GM21381 (cell line): ENCODE measurements around the gene UBTD1.
"Not testable (repeated sequence)": the region's sequence is repeated elsewhere in the genome, so short reads cannot be mapped to it uniquely, and the experiment has no call there.

ENCODE experiments used
- ATAC-seq: cut with Tn5 transposase; IDR thresholded peaks from one replicate; pipeline ENCODE4 v1.9.1; 2021; ENCODE audit warnings: mild to moderate bottlenecking, moderate library complexity; ENCODE audit not compliant: unreplicated experiment

The UBTD1 gene

DNA sequence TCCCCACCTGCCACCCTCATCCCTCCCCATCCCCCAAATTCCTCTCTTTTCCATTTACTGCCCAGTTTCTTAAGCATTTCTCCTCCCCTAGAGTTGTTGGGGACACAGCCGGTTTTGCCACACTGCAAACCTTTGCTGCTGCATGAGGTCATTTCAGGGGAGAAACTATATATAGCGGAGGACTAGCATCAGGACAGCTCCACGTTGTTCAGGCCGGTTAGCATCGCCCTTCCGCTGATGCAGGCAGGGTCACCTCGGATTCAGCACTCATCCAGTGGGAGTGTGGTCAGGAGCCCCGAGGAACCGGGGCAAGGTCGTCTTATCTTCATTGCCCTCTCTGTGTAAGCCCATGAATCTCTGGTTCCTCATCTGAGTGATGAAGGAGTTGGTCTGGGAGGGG is 15.6 kb downstream of the UBTD1 start:
- ATAC-seq: no peak

DNA sequence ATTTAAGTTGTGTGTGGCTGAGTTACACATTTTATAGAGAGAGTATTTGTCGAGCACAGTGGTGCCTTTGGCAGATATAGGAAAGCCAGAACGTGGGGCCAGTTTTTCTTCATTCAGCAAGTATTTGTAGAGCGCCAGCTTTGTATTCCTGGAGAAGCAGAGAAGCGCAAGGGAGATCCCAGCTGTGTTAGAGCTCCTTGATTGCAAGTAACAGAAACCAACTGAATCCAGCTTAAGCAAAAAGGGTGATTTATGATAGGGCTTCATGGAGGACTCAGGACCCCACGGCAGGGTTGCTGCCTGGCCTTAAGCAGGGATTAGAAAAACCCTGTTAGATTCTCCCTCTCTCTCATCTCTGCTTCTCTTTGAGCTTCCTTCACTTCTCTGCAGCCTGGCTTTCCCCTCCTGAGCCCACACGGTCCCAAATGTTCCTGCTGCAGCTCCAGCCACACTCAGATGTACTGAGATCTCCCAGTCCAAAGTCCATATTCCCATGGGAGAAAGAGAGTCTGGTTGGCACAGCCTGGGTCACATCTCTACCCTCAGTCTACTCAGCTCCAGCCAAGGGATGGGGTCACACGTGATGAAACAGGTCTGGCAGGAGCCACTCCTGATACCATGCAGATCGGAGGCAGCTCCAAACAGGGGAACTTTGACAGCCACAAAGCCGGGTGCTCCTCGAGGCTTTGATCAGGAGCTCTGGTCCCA is 16.7 kb downstream of the UBTD1 start:
- no peak for ATAC-seq

DNA sequence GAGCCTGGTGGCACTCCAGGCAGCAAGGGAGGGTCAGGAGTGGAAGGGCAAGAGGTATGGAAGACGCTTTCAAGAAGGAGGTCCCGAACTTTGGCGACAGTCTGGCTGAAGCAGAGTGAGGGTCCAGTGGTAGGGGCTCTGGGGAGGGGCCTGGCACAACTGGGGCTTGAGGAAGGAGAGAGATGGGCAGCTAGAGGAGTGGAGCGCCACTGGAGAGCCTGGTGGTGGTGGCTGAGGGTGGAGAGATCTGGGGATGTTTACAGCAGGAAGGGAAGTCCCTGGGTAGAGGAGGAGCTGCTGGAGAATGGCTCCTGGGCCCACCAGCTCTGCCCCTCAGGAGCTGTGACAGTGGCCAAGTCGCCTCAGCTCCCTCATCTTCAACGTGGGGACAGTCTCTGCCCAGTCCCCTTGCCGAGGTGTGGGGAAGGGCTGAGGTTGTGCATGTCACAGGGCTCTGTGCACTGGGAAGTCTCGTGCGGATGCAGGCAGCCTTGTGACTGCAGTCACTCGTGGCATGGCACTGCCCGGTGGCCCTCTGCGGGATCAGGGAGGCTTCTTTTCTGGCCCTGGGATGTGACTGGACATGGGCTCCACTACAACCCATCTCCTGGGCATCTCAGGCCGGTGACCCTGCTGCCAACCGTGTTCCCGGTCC is 18.5 kb downstream of the UBTD1 start:
- no peak for ATAC-seq

DNA sequence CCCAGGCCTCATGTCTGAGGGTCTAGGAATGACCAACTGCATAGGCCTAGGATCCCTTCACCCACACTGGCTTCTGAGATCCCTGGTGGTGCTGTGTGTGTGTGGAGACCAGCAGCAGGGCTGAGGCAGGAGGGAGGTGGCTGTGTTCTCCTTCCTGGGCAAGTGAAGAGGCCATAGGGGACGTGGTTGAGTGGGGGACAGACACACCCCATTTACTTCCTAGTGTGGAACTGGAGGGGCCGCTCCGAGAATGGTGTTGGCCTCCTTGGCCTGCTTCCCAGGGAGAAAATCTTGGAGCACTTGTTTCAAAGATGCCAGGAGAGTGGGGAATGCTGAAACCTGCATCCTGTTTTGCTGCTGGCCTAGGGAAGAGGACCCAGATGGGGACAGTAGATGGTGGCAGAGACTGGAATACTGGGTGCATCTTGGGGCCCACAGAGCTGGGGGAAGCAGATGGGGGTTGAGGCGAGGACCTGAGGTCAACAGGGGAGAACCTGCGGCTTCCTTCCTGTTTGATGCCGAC is 19.1 kb downstream of the UBTD1 start:
- ATAC-seq: no peak

DNA sequence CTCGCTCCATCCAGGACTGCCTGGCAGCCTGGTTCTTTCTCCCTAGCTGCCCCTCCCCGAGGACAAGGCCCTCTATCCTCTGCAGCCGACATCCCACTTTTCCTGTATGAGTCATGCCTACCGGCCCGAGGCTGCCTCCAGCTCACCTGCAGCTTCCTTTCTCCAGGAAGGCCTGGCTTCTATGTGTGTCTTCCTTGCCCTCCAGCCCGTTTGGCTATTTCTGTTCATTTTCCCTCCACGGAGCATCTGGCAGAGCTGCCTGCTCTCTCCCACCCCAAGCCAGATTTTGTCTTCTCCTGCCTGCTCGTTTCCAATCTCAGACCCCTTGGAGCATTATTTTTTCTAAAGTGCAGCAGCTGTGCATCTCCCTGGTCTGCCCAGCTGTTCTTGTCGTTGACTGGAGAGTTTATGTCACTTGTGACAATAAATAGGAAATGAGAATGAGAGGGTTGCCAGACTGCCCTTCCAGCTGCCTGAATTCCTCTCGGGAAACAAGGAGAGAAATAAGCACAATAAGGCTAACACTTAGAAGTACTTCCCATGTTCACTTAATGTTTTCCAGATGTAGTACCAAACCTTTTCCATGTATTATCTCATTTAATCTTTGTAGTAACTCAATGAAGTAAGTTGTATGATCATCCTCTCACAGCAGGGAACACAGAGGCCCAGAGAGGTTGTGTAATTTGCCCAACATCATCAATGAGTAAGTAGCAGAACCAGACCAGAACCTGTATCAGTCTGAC is 19.7 kb downstream of the UBTD1 start:
- ATAC-seq: no peak

DNA sequence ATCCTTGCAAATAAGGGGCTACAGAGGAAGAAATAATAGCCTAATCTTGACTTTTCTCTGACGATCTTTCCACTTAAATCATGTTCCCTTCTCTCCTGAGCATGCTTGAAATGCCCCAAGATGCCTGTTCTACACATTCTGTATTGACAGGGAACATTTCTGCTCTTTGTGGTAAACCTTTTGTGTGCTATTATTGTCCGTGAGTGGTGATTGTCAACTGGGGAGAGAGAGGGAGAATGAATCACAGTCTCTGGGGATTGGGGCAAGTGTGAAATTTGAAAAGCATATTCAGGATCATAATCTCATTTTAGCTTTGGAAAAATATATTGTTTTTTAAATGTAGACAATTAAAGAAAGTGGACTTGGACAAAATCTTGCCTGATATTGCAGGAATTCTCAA is 20.6 kb downstream of the UBTD1 start:
- ATAC-seq: no peak

DNA sequence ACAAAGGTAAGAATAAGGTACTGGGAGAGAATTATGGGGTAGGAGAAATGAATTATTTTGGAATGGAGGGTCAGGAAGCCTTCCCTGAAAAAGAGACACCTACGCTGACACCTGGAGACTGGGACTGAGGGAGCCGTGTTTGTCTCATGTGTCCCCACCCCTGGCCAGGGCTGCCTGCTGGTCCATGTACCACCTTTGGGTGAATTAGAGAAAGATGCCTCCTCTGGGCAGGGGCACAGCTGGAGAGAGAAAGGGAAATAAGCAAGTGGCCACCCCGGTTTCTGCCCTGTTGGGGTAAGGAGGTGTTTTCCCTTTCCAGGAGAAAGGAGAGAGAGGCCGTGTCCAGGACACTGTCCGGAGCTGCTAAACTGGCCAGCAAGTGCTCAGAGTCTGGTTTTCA is 21.8 kb downstream of the UBTD1 start:
- no peak for ATAC-seq

DNA sequence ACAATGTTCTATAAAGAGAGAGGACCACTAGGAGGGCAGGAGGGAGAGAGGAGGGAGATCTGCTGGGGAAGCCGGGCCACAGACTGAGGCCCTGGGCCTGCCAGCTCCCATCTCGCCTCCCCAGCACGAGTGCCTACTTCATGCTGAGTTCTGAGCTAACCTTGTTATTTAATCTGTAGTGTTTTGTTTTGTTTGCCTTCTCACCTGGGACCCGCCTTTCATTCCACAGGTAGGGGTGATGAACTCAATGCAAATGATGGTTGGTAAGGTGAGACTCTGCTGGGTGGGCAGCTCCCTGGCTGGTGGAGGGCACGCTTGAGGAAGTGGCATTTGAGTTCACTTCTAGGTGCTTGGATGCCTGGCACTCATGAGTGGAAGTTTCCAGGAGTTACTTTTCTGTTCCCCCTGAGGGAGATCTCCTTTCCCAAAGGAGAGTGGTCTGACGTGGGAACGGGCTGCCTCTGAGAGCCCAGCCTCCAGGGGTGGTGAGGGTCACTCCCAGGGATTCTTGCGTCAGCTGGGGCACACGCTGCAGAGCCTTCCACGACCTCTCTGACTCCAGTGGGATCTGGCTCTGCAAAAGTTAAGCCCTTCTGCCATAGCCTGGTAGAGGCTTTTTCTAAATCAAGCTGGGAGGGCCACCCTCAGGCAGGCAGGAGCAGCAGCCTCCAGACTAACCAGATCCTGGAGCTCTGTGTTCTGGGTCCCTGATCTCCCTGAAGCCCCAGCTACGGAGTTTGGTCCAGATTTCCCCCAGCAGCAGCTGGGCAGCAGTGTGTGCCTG is 22.4 kb downstream of the UBTD1 start:
- no peak for ATAC-seq

DNA sequence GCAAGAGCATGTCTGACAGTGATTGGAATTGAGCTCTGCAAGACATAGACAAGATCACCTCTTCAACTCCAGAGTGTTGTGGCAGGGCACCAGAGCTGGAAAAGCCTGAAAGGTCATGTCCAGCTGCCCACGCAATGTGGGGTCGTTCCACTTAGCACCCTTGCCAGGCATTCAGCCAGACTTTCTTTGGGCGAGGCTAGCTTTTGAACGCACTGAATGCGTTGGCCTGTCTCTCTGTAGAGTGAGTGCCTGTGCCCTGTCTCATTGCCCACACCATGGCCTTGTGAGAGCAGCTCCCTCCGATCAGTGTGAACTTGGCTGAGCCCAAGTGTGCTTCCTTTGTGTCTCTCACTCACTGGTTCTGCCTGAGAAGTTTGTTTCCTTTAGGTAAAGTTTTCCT is 23.3 kb downstream of the UBTD1 start:
- no peak for ATAC-seq

DNA sequence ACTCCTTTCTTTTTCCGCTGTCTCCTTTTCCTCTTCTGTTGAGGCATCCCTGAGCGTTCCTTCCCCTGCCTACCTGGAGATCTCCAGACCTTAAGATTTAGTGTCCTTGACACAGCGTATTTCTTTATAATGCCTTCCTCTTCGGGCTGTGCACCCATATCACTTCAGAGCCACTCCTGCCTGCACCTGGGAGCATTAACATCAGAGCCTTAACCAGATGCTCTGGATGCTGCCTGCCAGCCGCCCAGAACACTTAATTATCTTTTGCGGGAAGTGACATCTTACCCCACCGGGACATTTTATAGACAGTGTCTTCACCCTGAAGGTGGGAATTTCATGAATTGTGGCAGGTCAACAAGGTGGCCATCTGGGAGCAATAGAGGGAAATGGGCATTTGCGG is 24.2 kb downstream of the UBTD1 start:
- no peak for ATAC-seq

DNA sequence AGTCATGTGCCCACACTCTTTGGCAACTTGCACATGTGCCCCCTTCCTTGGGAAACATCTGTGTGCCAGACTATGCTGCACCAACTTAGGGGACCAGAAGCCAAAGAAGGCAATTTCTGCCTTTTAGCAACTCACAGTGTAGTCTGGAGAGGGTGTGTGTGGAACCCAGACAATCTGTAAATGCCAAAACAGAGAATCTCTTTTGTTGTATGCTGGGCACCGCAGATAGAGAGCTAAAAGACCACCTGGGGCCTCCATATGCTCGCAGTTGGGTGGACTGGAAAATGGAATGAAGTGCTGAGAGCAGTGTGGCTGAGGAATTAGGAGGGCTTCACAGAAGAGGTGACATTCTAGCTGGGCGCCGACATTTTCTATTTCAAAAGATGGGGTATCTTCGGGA is 26.4 kb downstream of the UBTD1 start:
- ATAC-seq: no peak

DNA sequence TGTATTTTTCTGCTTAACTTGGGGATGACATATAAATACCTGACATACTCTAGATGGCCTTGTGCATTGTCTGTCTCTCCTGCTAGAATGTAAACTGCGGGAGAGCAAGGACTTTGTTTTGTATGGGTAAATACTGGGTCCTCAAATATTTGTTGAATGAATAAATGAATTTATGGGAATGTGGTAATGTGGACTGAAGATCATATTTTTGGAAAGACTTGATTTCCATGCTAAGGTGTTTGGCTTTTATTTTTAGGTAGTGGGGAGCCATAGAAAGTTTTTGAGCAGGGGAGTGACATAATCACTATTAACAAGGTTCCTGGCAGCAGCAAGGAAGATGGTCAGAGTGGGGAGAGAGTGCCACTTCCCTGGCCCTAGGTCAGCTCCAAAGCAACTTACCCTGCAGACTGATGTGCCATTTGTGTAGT is 27.0 kb downstream of the UBTD1 start:
- no peak for ATAC-seq

DNA sequence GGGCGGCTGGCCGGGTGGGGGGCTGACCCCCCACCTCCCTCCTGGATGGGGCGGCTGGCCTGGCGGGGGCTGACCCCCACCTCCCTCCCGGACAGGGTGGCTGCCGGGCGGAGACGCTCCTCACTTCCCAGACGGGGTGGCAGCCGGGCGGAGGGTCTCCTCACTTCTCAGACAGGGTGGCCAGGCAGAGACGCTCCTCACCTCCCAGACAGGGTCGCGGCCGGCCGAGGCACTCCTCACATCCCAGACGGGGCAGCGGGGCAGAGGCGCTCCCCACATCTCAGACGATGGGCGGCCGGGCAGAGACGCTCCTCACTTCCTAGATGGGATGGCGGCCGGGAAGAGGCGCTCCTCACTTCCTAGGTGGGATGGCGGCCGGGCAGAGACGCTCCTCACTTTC is 30.2 kb downstream of the UBTD1 start:
- not testable (repeated sequence) for ATAC-seq

DNA sequence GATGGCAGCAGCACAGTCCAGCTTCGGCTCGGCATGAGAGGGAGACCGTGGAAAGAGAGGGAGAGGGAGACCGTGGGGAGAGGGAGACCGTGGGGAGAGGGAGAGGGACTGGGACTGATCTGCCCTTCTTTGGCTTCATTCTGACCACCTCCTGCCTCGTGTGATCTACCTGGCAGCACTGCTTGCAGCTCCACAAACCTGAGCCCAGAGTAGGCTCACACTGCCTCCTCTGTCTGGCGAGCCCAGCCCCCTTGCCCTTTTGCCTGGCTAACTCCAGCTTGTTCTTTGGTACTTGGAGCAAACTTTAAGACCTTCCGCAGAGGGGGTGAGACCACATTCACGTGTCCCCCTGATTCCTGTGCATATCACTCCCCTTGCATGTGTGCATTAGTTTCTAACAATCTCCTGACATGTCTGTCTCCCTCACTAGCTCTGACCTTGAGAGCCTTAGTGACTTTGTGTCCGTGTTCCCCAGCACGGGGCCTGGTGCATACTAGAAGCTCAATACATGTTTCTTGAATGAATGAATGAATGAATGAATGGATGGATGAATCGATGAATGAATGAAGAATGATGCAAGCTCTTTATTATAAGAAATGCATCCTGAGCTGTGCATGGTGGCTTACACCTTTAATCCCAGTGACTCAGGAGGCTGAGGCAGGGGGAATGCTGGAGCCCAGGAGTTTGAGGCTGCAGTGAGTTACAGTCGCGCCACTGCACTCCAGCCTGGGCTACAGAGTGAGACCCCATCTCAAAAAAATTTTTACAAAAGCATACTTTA is 31.2 kb downstream of the UBTD1 start:
- no peak for ATAC-seq

DNA sequence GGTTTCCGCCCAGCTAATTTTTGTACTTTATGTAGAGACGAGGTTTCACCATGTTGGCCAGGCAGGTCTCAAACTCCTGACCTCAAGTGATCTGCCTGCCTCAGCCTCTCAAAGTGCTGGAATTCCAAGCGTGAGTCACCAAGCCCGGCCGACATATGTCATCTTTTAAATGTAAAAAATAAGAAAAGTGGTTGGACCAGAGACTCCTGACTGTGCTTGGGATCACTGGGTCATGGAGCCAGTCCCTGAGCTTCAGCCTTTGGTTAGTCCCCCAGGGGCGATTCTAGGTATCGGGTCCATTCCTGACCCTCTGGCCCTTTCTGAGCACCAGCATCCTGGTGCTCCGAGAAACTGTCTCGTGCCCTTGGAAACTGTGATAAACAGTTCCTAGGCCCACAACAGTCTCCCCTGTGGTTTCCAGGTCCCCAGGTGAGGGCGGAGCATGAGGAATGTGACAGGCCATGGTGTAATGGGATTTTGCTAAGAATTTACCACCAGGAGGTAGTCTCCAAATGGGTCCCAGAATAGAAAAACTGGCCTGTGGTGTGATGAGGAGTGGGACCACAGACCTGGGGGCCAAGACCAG is 32.8 kb downstream of the UBTD1 start:
- no peak for ATAC-seq

DNA sequence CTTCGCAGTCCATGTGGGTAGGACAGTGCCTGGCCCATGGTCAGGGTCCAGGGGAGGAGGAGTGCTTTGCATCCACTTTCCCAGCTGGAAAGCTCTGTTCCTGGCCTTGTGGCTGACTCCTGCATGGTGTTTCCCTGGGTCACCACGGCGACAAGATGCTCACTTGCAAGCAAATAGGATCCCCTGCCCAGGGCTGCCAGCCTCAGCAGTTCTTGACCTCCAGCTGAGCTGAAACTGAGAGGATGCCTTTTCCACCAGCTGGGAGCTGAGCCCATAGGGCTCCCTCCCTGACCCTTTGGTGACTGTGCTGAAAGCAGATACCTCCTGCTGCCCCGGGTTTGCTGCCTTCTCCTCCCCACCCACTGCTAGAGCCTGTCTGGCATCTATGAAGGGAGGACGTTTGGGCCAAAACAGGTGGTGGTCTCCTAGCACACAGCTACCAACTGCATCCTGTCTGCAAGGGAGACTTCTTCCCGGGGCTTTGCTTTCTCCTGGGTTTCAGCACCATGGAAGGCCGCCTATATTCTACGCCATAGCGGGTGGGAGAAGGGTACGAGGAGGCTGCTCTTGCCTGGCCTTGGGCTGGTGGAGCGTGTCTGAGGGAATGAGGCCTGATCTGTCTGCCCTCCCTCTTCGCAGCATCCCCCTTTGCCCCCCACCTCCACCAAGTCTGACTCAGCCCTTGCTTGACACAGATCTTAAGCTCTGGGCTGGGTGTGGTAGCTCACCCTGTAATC is 34.4 kb downstream of the UBTD1 start:
- no peak for ATAC-seq

DNA sequence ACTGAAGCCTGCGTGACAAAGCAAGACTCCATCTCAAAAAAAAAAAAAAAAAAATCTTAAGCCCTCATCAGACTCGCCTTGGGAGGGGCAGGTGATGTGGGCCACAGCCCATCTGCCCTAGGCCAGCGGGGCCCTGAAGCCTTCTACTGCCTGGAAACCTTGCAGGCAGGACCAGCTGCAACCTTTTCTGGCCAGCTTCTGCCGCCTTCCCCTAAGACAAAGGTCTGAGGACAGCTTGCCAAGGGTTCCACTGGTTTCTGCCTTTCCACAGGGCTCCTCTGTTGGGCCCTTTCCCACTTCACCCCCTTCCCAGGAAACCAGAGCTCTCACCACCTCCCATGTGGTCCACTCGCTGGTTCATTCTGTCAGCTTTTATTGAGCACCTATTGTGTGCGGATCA is 35.2 kb downstream of the UBTD1 start:
- ATAC-seq: no peak

DNA sequence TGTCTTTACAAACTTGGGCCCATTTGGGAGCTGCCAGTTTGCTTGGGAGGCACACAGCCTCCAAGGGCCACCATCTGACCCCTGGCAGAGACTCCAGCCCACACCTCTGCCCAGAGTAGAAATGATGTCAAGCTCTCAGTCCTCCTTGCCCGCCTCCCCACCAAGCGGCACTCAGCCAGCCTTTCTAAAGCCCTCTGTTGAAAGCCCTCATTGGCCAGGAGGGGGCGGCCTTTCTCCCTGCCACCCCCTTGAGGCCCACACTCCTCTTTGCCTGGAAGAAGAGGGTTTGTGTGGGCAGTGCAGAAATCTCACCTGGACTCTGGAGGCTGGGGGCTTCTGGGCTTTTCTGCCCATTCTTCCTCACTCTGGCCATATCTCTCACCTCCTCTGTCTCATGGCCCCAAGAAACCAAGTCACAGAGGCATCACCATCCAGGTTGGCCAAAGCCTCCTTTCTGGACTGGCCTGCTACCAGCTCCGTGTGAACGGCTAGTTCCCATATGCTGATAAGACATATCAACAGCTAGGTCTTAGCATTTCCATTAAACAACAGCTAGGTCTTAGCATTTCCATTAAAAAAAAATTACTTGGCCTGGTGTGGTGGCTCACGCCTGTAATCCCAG is 36.1 kb downstream of the UBTD1 start:
- ATAC-seq: no peak
